T-helper 1 cell treated with Interleukin-12 subunit alpha and Interleukin-12 subunit beta and Interleukin-4 antibody, amounts not matched to agents 30 μg/mL and 1 μg/mL, for 36 hours (primary cell): ENCODE results near the gene ZNF512B.
A peak's percentile ranks its signal among the peaks of the same experiment; 100 is the strongest.
"Not testable (repeated sequence)": the region's sequence is repeated elsewhere in the genome, so short reads cannot be mapped to it uniquely, and the experiment has no call there.

Experiments used
- H3K27ac Mint-ChIP-seq: one replicate; pipeline ENCODE4 v1.8.0; 2021; ENCODE audit warnings: mild to moderate bottlenecking, mixed read lengths
- H3K27me3 Mint-ChIP-seq: one replicate; pipeline ENCODE4 v1.8.0; 2021; ENCODE audit warnings: low read depth, mixed read lengths
- H3K36me3 Mint-ChIP-seq: one replicate; pipeline ENCODE4 v1.8.0; 2021; ENCODE audit warnings: low read depth, mixed read lengths
- H3K4me1 Mint-ChIP-seq: one replicate; pipeline ENCODE4 v1.8.0; 2021; ENCODE audit warnings: low read depth, mixed read lengths
- H3K4me3 Mint-ChIP-seq: one replicate; pipeline ENCODE4 v1.8.0; 2021; ENCODE audit warnings: mild to moderate bottlenecking, moderate library complexity, mixed read lengths
- H3K9me3 Mint-ChIP-seq: one replicate; pipeline ENCODE4 v1.8.0; 2021; ENCODE audit warnings: mixed read lengths

Gene ZNF512B

DNA sequence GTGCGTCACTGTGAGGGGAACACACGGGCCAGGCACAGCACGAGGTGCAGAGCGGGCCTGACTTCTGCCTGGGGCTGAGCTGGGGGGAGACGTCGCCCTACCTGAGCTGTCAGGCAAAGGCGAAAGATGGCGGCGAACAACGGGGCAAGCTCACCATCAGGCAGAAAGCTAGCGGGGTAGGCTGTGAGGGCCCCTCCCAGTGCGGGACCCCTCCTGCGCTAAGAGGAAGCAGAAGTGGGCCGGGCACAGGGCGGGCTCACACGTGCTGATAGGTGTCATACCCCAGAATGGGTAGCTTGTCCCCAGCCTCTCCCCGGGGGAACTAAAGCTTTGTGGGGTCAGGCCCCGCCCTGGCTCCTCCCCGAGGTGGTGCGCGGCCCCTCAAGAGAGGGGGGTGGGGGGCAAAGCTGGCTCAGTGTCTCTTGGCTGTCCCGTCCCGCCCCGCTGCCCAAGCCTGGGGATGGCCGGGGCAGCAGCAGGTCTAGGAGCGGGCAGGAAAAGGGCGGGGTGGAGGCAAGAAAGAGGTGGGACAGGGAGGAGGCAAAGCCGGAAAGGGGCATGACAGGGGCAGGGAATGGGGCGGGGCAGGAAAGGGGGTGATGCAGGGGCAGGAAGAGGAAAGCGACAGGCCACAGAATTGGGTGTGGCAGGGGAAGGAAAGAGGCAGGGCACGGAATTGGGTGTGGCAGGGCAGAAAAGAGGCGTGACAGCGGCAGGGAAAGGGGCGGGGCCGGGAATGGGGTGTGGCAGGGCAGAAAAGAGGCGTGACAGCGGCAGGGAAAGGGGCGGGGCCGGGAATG lies 28.2 kb downstream of the ZNF512B start:
- H3K4me3 Mint-ChIP-seq, result peak overlapping the region; percentile 17
- H3K27ac Mint-ChIP-seq, result peak overlapping the region; percentile 91
- H3K36me3 Mint-ChIP-seq, result peaks cover 6% of the 10 kb centered on the region
- no peaks in the 10 kb centered on the region for H3K9me3 Mint-ChIP-seq
- H3K27me3 Mint-ChIP-seq, result no peaks in the 10 kb centered on the region
- H3K4me1 Mint-ChIP-seq, result peaks cover 8% of the 10 kb centered on the region

DNA sequence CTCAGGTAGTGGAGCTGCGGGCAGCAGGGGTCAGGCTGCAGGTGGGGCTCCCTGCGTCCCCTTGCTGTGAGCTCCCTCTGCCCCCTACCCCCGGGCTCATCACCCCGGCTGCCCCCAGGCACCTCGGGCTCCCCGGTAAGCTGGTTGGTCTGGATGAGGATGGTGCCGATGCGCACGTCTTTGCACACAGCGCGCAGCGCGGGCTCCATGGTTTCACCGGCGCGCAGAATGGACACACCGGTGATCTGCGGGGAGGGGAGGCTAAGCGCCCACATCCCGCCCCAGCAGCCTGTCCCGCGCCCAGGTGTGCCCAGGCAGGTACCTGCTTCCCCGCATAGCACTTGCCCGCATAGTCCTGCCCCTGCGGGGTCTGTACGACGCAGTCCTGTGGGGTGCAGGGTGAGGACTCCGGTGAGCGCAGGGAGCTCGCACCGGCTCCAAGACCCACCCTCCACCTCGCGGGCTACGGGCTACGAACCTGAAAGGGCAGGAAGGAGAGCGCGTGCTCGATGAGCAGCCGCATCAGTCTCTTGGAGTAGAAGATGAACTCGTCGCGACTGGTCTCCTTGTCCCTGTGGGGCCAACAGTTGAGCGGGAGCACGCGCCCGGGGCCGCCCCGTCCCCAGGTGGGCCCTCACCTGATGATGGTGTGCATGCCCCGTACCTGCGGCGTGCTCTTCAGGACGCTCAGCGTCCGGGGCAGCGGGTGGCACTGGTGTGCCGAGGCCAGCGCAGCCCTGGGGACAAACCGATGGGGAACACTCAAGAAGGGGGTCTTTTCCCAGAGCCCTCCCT lies 29.1 kb downstream of the ZNF512B start:
- peak overlapping the region; percentile 31 for H3K27ac Mint-ChIP-seq
- H3K4me1 Mint-ChIP-seq, result peaks cover 8% of the 10 kb centered on the region
- peaks cover 6% of the 10 kb centered on the region for H3K36me3 Mint-ChIP-seq
- no peaks in the 10 kb centered on the region for H3K27me3 Mint-ChIP-seq
- no peaks in the 10 kb centered on the region for H3K9me3 Mint-ChIP-seq
- H3K4me3 Mint-ChIP-seq, result no peak overlapping the region

DNA sequence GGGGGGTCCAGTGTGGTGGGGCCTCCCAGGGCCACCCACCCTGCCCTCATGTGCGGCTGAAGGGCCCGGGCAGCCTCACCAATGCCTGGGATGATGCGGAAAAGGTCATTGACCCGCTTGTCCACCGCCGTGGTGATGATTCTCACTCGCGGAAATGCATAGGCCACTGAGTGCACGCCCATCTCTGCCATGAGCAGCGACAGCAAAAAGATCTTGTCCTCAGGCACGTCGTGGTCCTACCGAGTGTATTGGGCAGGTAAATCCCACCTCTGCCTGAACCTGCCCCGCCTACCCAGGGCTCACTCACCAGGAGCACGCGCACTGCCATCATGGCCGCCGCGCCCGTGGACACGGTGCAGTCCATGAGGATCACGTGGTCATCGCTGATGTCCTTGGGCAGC lies 29.7 kb downstream of the ZNF512B start:
- Mint-ChIP-seq H3K4me3 (no peak overlapping the region), H3K27me3 (no peaks in the 10 kb centered on the region), H3K36me3 (peaks cover 9% of the 10 kb centered on the region), H3K9me3 (no peaks in the 10 kb centered on the region), H3K27ac (no peak overlapping the region), H3K4me1 (peaks cover 8% of the 10 kb centered on the region)

DNA sequence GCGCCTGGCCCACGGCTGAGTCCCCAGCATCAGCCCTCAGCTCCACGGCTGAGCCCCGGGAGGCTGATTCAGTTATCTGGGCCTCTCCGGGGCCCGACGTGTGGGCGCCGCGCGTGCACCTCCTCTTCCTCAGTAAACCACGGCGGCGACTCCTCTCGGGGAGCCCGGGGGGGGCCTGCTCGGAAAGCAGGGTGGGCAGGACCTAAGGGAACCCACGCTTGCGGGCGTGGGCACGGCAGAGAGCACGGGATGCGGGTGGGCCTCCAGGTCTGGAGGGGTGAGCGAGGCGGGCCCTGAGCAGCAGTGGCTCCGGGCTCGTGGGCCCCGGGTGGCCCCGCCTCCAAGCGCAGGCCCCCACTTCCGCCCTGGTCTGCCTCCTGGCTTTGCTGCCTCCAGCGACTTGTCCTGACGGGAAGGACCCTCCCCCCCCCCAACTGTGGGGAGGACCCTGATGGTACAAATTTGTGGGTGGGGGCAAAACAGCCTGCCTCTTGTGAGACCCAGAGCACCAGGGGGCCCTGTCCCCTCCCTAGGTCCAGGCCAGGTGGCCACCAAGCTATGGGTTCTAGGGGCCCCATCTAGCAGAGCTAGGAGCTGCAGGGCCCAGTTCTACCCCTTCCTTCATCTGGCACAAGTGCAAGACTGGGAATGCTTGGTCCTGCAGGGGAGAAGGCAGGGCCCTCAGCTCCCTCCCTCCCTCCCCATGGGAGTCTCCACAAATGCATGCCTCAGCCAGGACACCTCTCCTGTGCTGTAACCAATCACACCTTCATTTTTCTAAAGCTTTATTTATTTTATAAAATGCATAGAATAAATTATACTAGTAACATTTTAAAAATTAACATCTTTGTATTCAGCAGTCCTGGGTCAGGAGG lies 30.4 kb downstream of the ZNF512B start:
- Mint-ChIP-seq H3K4me1 (peaks cover 10% of the 10 kb centered on the region), H3K27me3 (no peaks in the 10 kb centered on the region), H3K9me3 (no peaks in the 10 kb centered on the region), H3K27ac (no peak overlapping the region), H3K4me3 (no peak overlapping the region), H3K36me3 (peaks cover 16% of the 10 kb centered on the region)

- Mint-ChIP-seq H3K27me3 (no peaks in the 10 kb centered on the region), H3K27ac (no peak overlapping the region), H3K4me1 (peaks cover 10% of the 10 kb centered on the region), H3K36me3 (peaks cover 16% of the 10 kb centered on the region), H3K9me3 (no peaks in the 10 kb centered on the region), H3K4me3 (no peak overlapping the region)
Observed at GRCh38 chr20:63937596-63937995, 32.1 kb downstream of the ZNF512B start.

GRCh38 chr20:63935447-63935846 lies 34.3 kb downstream of the ZNF512B start:
- Mint-ChIP-seq H3K27ac (no peak overlapping the region), H3K4me1 (peaks cover 2% of the 10 kb centered on the region), H3K27me3 (no peaks in the 10 kb centered on the region), H3K4me3 (no peak overlapping the region), H3K9me3 (no peaks in the 10 kb centered on the region), H3K36me3 (peaks cover 20% of the 10 kb centered on the region)

- no peaks in the 10 kb centered on the region for H3K9me3 Mint-ChIP-seq
- H3K4me3 Mint-ChIP-seq, result no peak overlapping the region
- H3K27me3 Mint-ChIP-seq, result no peaks in the 10 kb centered on the region
- no peak overlapping the region for H3K27ac Mint-ChIP-seq
- peaks cover 23% of the 10 kb centered on the region for H3K36me3 Mint-ChIP-seq
- H3K4me1 Mint-ChIP-seq, result peaks cover 2% of the 10 kb centered on the region
Observed at GRCh38 chr20:63934271-63935068, 35.3 kb downstream of the ZNF512B start.

DNA sequence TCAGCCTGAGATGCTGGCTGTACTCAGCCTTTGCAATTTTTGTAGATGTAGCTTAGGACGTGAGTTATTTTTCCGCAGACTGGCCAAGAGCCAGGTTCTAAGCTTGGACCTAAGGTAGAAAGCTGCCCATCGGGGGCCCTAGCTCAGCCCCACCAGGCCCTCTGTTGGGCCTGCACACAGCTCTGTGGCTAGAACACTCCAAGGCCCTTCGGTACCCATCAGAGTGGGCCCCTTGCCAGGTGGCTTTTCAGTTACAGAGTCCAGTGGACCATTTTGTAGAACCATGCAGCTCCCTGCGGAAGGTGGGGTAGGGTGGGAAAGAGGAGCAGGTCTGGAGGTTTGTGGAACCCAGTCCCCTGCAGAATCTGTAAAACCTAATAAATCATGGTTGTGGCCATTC lies 36.1 kb downstream of the ZNF512B start:
- Mint-ChIP-seq H3K36me3 (peaks cover 29% of the 10 kb centered on the region), H3K27me3 (no peaks in the 10 kb centered on the region), H3K27ac (no peak overlapping the region), H3K4me3 (no peak overlapping the region), H3K9me3 (no peaks in the 10 kb centered on the region), H3K4me1 (peaks cover 2% of the 10 kb centered on the region)

DNA sequence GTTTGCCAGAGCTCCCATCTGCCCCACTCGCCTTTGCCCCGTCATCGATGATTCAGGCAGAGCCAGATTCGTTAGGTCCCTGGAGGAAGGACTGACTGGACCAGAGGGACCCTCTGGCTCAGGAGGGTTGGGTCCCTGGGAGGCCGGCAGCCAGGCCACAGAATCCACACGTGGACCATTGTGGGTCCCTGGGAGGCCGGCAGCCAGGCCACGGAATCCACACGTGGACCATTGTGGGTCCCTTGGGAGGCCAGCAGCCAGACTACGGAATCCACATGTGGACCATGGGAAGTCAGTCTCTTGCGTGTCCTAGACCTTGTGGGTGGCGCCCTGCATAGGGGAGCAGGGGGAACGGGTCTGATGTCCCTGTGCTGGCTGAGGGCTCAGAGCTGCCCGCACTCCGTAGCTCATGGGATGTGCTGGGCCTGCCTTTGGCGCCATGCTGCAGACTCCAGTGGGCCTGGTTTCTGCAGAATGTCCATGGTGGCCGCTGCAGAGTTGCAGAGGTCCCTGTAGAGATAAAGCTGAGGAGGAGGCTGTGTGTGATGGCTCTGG lies 37.0 kb downstream of the ZNF512B start:
- Mint-ChIP-seq H3K4me3 (no peak overlapping the region), H3K4me1 (peaks cover 2% of the 10 kb centered on the region), H3K27ac (no peak overlapping the region), H3K9me3 (no peaks in the 10 kb centered on the region), H3K27me3 (no peaks in the 10 kb centered on the region), H3K36me3 (peaks cover 38% of the 10 kb centered on the region)

DNA sequence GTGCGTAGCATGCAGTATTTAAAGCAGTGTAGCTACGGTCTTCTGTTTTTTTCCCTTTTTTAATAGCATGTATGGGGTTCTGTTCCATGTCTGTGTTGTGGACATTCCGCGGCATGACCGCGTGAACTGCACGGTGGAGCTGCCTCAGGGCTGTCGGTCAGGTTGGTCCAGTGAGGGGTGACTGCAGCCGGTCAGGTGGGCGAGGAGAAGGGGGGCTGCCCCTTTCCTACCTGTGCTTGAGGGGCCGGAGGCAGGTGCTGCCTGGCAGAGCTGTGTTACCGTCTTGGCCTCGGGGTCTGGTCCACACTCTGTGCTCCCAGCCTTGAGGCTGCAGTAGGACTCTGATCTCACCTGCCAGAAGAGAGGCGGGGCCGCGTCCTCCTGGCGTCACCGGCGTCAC lies 38.0 kb downstream of the ZNF512B start:
- no peaks in the 10 kb centered on the region for H3K27me3 Mint-ChIP-seq
- no peak overlapping the region for H3K27ac Mint-ChIP-seq
- H3K9me3 Mint-ChIP-seq, result no peaks in the 10 kb centered on the region

GRCh38 chr20:63930971-63931553 lies 38.7 kb downstream of the ZNF512B start:
- Mint-ChIP-seq H3K36me3 (peaks cover 45% of the 10 kb centered on the region), H3K27me3 (no peaks in the 10 kb centered on the region), H3K4me1 (peaks cover 2% of the 10 kb centered on the region), H3K27ac (no peak overlapping the region), H3K9me3 (no peaks in the 10 kb centered on the region), H3K4me3 (no peak overlapping the region)

More for the DNA sequence above, 38.0 kb downstream of the ZNF512B start:
- Mint-ChIP-seq H3K4me1 (peaks cover 2% of the 10 kb centered on the region), H3K36me3 (peaks cover 40% of the 10 kb centered on the region), H3K4me3 (no peak overlapping the region)

- H3K27ac Mint-ChIP-seq, H3K4me3 Mint-ChIP-seq, H3K27me3 Mint-ChIP-seq, H3K9me3 Mint-ChIP-seq, H3K4me1 Mint-ChIP-seq: not testable (repeated sequence)
- peaks cover 37% of the 10 kb centered on the region for H3K36me3 Mint-ChIP-seq
Observed at GRCh38 chr20:63929473-63929883, 40.3 kb downstream of the ZNF512B start.

DNA sequence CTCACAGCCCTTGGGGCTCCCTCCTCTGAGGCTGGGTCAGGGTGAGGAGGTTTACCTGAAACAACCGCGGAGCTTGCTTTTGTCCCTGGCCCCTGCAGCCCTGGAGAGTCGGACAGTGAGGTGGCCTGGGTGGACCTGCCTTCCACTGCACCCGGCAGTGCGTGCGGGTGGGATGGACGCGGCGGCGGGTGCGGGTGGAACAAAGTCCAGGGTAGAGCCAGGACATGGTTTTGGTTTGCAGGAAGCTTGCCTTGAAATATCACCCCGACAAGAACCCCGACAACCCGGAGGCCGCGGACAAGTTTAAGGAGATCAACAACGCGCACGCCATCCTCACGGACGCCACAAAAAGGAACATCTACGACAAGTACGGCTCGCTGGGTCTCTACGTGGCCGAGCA lies 40.7 kb downstream of the ZNF512B start:
- no peak overlapping the region for H3K27ac Mint-ChIP-seq
- peaks cover 35% of the 10 kb centered on the region for H3K36me3 Mint-ChIP-seq
- H3K9me3 Mint-ChIP-seq, result no peaks in the 10 kb centered on the region

More for the DNA sequence above, 40.7 kb downstream of the ZNF512B start:
- Mint-ChIP-seq H3K27me3 (no peaks in the 10 kb centered on the region), H3K4me3 (no peak overlapping the region), H3K4me1 (peaks cover 5% of the 10 kb centered on the region)
